Pancreas (tissue), 10 donors: ENCODE data around the gene METTL3. TPM values are rescaled to one million over a fixed set of nuclear protein-coding genes. Genes with fewer than 3 reads are reported as not detected.

ENCODE experiments used
- ATAC-seq, 4 donors: fragments of 200-7000 bp; cut with Tn5 transposase; one replicate each; pipeline versions ENCODE4 v1.8.0 to v1.9.1; 2020; ENCODE audit warnings: mild to moderate bottlenecking in 4 of 4, moderate library complexity in 4 of 4
- DNase-seq, 6 donors: peaks; one replicate each; pipeline ENCODE4 v3.0.0-alpha.2; 2020
- FAIRE-seq: peaks from 2 replicates; lab custom pipeline; 2012; peaks lifted over from hg19 to GRCh38; lab: Jason Lieb, UNC
- H3K27ac ChIP-seq, 4 donors: fragments of 200-600 bp; sonication (generic); 1 replicate in 3 of 4; 2 replicates in 1 of 4; pipeline versions ENCODE4 v1.5.0 to v1.8.0; 2020
- H3K27me3 ChIP-seq, 4 donors: fragments of 200-600 bp; one replicate each; pipeline ENCODE4 v1.8.0; 2021
- H3K36me3 ChIP-seq, 3 donors: fragments of 200-600 bp; sonication (generic) in 1 of 3; one replicate each; pipeline versions ENCODE4 v1.5.0 to v1.8.0; 2020 to 2021
- H3K4me1 ChIP-seq, 3 donors: fragments of 200-600 bp; one replicate each; pipeline ENCODE4 v1.8.0; 2021
- H3K4me3 ChIP-seq, 4 donors: fragments of 200-600 bp; sonication (generic) in 2 of 4; one replicate each; pipeline versions ENCODE4 v1.5.0 to v1.8.0; 2020 to 2021
- H3K9me3 ChIP-seq, 4 donors: fragments of 200-600 bp; one replicate each; pipeline ENCODE4 v1.8.0; 2021
- CTCF ChIP-seq, 4 donors: fragments of 200-600 bp; sonication (generic) in 3 of 4; IDR thresholded peaks; one replicate each; pipeline versions ENCODE4 v1.5.0 to v1.8.0; 2021; ENCODE audit warnings: antibody characterized with exemption in 4 of 4
- WGBS, 2 donors: extraction: QIAGEN DNeasy Blood & Tissue Kit; methylation state at CpG; one replicate each; pipeline ENCODE4 v1.1.7; 2013; 5-methylcytosine and 5-hydroxymethylcytosine counted together
- intact Hi-C, 3 donors: fragments of 100-400 bp; cut with DNase I; formaldehyde crosslinking; loops; one replicate each; pipeline versions ENCODE4 v1.11.1 to v1.14.2; 2022
- polyA plus RNA-seq, 2 donors: library from polyadenylated mRNA; stranded (reverse); fragments of 200-250 nt; gene quantifications; one replicate each; pipeline ENCODE4 v1.2.3, GENCODE V29; 2013
- total RNA-seq, 6 donors: library from RNA; stranded (reverse); fragmentation: NEBNext Ultra II Directional in 4 of 6; extraction: Animal tissue kit (Norgen Biotek cat#: 25700) in 4 of 6; gene quantifications; one replicate each; pipeline versions ENCODE4 v1.2.1 to v1.2.4, GENCODE V29; 2021 to 2023
- donor health status: healthy with polysubstance abuse.
- donor health status: DM: no; HTN: no; CAD: no; lungs with moderate emphysema.
- donor health status: DM: no; HTN: no; CAD: no.
- donor health status: control.
- donor health status: control.
- donor health status: Bipolar disorder and iron deficiency.
- donor health status: DM: yes; HTN: yes; CAD: no.
- donor health status: DM: no; HTN: no; CAD: no.
- donor health status: DM: no; HTN: no; CAD: no.
- donor health status: DM: yes; HTN: yes; CAD: no.

Gene METTL3
- total and polyA plus RNA-seq, 8 donors, result 14.2 to 45.8 (median 21.7) TPM

- H3K9me3 ChIP-seq, result no peaks in the 10 kb centered on the region
- no peaks in the 10 kb centered on the region for H3K36me3 ChIP-seq
- ATAC-seq (peak; percentile 96 to 99 (median 96)), DNase-seq (peak; percentile 88 to 98 (median 96)), FAIRE-seq (peak; percentile 90)
- 1% methylated on average over 49 of the region's 49 CpGs for WGBS, 2 donors
- peak within 1 kb of the TSS; percentile 70 to 86 (median 80) for H3K4me3 ChIP-seq
- peak within 1 kb of the TSS; percentile 66 to 85 (median 77) for H3K27ac ChIP-seq
- peaks cover 5 to 17% (median 7%) of the 10 kb centered on the region in 3 donors for H3K4me1 ChIP-seq
- intact Hi-C loops, result no loop called here
- TF ChIP-seq CTCF (IDR thresholded peaks at IDR 0.05), result peak; percentile 84 to 97 (median 96)
- H3K27me3 ChIP-seq, result no peaks in the 10 kb centered on the region
Observed at GRCh38 chr14:21476925-21477681, 34.0 kb downstream of the METTL3 start, which contains the start of the genes RAB2B and TOX4. TSS of gene RAB2B (minus strand) at chr14:21476959. CDS start at chr14:21476872, 87 bp downstream. TSS of gene TOX4 (plus strand) at chr14:21477195. CDS start at chr14:21477279, 84 bp downstream.

- Histone ChIP-seq H3K36me3 (no peaks in the 10 kb centered on the region), H3K4me3 (peak overlapping the region; percentile 70 to 86 (median 80)), H3K27me3 (no peaks in the 10 kb centered on the region), H3K4me1 (peaks cover 5 to 17% (median 7%) of the 10 kb centered on the region in 3 donors), H3K27ac (peak overlapping the region; percentile 66 to 85 (median 77)), H3K9me3 (no peaks in the 10 kb centered on the region)
- WGBS, 2 donors, result 1% methylated on average over 27 of the region's 27 CpGs
- no peak for FAIRE-seq
- peak; percentile 88 to 93 (median 90) for DNase-seq
- TF ChIP-seq CTCF (IDR thresholded peaks at IDR 0.05), result no peak
- ATAC-seq, result peak; percentile 88 to 94 (median 89)
- intact Hi-C loops, result no loop called here
Observed at GRCh38 chr14:21476523-21476924, 34.6 kb downstream of the METTL3 start.

- H3K4me1 ChIP-seq, result peaks cover 5 to 17% (median 7%) of the 10 kb centered on the region in 3 donors
- H3K27ac ChIP-seq, result peak overlapping the region; percentile 66 to 85 (median 77)
- H3K36me3 ChIP-seq, result no peaks in the 10 kb centered on the region
- FAIRE-seq, result peak; percentile 75
- intact Hi-C loops, result no loop called here
- H3K27me3 ChIP-seq, result no peaks in the 10 kb centered on the region
- no peak for DNase-seq
- peak; percentile 25 to 43 (median 36) for ATAC-seq
- TF ChIP-seq CTCF (IDR thresholded peaks at IDR 0.05), result no peak
- no peaks in the 10 kb centered on the region for H3K9me3 ChIP-seq
- peak overlapping the region; percentile 70 to 86 (median 80) for H3K4me3 ChIP-seq
- WGBS, 2 donors, result 12 to 13% methylated on average over 10 of the region's 10 CpGs
Observed at GRCh38 chr14:21475767-21476522, 35.2 kb downstream of the METTL3 start.

- intact Hi-C loops, result no loop called here
- Histone ChIP-seq H3K4me3 (no peak overlapping the region), H3K4me1 (no peaks in the 10 kb centered on the region), H3K27ac (no peak overlapping the region), H3K9me3 (no peaks in the 10 kb centered on the region), H3K27me3 (no peaks in the 10 kb centered on the region), H3K36me3 (peaks cover 0 to 29% (median 0%) of the 10 kb centered on the region in 3 donors)
- ATAC-seq, result no peak
- no peak for FAIRE-seq
- 74 to 78% methylated on average over 1 of the region's 1 CpG for WGBS, 2 donors
- no peak for TF ChIP-seq CTCF (IDR thresholded peaks at IDR 0.05)
- DNase-seq, result no peak
Observed at GRCh38 chr14:21467616-21468015, 43.5 kb downstream of the METTL3 start.
